Embryonic facial prominence (tissue), 1 donor: ENCODE results near the gene LRRC72.
"Not testable (repeated sequence)": the region's sequence is repeated elsewhere in the genome, so short reads cannot be mapped to it uniquely, and the experiment has no call there.

ENCODE experiments used
- DNase-seq: peaks from one replicate; pipeline ENCODE4 v3.0.0-alpha.2; 2016; ENCODE audit errors: extremely low spot score

The LRRC72 gene

DNA sequence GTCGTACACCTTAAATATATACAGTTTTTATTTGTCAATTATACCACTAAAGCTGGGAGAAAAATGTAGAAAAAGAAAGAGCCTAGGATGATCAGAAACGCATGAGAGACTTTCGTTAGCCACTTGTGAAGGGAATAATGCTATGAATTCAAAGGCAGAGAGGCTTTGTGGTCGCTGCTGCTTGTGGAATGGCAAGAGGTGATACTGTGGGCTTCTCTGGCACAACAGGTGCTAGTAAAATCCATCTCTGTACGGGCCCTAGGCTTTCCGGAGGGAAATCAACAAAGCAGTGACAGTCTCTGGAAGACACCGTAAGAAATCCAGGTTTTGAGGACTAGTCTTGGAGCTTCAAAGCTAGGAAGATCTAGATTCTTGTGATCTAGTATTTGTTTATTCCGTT lies 52.6 kb downstream of the LRRC72 start:
- DNase-seq: no peak

- no peak for DNase-seq
These were observed 54.7 kb downstream of the LRRC72 start for GRCh38 chr7:16581286-16581685.

DNA sequence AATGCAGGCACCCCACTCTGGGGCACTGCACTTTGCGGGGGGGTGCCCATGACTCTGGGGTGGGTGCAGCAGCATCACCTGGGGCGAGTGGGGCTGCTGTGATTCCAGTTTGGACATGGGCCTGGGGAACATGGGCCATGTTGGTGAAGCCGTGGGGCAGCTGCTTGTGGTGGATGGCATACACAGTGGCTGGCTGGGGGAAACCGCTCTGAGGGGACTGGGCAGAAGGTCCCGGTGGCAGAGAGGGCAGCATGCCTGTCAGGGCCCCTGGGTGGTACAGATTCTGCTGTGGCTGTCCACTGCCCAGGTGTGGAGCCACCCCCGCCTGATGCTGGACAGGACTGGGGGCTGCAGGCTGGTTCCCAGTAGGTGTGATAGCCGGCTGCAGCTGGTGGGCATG lies 57.2 kb downstream of the LRRC72 start:
- DNase-seq: no peak

DNA sequence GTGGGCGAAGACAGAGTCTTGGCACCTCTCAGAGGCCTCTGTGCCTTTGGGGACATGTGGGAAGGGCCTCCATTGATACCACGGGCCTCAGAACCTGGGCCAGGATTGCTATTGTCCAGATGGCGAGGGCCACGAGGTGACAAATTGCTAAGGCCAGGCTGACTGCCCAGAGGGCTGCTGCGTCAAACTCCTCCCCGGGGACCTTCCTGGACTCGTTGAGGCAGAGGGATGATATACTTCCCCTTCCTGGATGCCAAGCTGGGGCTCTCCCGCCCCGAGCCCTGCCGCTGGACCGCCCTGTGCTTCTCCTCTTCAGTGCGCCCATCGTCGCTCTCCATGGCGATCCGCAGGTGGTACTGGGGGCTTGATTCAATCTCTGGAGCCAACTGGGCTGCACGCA lies 58.9 kb downstream of the LRRC72 start:
- no peak for DNase-seq

DNA sequence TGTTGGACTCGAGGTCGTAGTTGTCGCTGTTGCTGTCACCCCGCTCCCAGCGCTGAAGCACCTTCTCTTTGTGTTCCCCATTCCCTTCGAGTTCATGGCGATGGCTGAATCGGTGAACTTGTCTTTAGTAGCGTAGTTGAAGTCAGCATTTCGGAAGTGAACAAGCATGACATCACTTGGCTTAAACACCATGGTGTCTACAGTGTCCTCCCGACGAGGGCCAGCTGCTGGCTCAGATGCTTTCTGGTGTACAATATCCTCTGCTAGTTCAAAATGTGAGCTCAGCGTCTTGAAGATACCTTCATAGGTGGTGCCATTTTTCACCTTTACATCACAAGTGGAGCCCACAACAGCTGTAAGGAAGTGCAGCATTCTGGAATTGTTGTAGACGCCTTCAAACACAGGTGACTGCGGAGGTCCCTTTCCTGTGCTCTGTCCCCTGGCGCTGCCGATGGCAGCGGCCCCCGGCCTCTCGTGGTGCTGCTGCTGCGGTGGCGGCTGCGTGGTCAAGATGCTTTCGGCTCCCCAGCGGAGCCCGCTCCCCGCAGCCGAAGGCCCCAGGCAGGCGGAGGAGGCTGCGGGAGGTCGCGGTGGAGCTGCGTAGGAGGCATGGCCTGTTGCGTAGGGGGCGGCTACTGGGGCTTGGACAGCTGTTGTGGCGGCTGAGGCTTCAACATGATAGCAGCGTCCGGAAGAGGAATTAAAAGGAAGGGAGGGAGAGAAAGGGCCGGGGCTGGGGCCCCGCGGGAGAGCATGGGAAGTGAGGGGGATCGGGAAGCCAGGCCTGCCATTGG lies 59.7 kb downstream of the LRRC72 start:
- no peak for DNase-seq

DNA sequence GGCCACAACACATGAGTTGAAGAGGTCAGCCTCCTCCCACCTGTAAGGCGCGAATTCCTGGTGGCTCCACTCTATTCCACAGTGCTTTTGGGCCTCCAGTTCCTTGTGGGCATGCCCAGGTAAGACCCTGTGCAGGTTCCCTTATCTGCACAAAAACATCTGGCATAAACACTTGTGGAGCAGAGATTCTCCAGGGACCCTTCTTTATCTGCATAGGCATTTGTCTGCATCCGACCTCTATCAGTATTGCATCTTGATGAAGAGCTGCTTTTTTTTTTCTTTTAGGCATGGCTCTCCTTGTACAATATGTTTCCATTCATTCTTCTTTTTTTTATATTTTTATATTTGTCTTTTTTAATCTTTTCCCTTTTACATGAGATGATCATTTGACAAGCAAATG lies 60.5 kb downstream of the LRRC72 start:
- DNase-seq: no peak

DNA sequence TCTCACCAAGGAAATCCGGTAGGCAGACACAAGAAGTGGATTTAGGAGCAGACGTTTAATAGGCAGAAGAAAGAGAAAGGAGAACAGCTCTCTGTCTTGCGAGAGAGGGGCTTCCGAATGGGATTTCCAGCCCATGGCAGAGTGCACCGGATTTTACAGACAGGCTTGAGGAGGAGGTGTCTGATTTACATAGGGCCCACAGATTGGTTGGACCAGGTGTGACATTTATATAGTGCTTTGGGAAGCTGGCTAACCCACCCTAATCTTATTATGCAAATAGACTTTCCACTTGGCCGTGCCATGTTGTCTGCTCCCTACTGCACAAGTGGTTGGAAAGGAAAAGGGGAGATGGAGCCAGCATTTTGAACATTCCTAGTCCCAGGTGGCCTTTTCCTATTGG lies 61.2 kb downstream of the LRRC72 start:
- no peak for DNase-seq

GRCh38 chr7:16589881-16590280 lies 63.3 kb downstream of the LRRC72 start:
- no peak for DNase-seq

GRCh38 chr7:16590424-16590823 lies 63.8 kb downstream of the LRRC72 start:
- DNase-seq: no peak

- no peak for DNase-seq
These were observed 65.8 kb downstream of the LRRC72 start for GRCh38 chr7:16592395-16592794.

GRCh38 chr7:16594061-16594460 lies 67.4 kb downstream of the LRRC72 start:
- no peak for DNase-seq

- DNase-seq: no peak
These were observed 68.1 kb downstream of the LRRC72 start for GRCh38 chr7:16594676-16595075.

GRCh38 chr7:16595596-16595995 lies 69.0 kb downstream of the LRRC72 start:
- DNase-seq: not testable (repeated sequence)

- DNase-seq: no peak
These were observed 71.4 kb downstream of the LRRC72 start for GRCh38 chr7:16598015-16598414.

DNA sequence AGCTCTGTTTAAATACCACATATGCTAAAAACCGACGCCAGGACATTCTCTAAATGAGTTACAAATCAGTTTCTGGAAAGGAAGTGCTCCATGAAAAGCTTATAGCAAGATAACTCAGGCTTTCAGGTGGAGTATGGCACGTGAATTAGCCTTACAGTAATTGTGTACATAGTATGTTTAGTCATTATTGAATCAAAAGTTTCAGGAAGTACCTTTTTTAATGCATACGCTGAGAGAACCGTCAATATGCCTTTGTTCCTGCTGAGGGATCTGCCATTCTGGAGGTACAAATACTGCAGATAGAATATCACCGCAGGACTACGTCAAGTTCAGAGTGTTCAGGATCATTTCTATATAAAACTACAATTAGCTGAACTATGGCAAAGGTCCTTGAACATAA lies 73.2 kb downstream of the LRRC72 start:
- DNase-seq: no peak

DNA sequence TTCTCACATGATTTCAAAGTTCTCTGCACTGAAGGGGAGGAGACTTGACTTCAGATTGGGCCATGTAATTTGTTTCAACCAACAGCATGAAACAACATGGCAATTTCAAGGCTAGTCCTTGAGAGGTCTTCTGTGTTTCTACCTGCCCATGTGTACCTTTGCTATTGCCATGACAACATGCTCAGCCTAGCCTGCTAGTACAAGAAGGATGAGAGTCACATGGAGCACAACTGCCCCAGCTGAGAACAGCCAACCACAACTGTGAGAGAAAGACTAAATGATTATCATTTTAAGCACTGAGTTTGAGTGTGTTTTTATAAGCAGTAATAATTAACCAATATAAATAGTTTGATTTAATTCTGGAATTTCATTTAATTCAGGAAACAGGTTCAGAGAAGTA lies 77.0 kb downstream of the LRRC72 start:
- DNase-seq: no peak

- no peak for DNase-seq
These were observed 77.4 kb downstream of the LRRC72 start for GRCh38 chr7:16604054-16604453.

DNA sequence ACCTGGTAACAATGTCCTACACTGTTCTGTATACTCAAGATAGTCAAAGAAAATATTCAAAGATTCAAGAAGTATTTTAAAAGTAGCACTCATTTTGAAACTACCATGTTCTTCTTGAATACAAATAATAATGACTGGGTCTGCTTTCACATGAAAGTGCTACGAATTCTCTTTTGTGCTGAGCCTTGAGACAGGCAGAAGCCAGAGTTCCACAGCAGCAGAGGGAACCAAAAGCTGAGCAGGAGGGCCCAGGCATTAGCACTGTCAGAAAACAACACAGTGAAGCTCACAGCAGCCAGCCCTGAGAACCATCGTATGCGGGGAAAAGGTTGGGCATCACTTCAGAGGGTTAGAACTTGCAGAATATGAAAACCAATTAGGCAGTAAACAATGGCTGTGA lies 80.1 kb downstream of the LRRC72 start:
- no peak for DNase-seq

DNA sequence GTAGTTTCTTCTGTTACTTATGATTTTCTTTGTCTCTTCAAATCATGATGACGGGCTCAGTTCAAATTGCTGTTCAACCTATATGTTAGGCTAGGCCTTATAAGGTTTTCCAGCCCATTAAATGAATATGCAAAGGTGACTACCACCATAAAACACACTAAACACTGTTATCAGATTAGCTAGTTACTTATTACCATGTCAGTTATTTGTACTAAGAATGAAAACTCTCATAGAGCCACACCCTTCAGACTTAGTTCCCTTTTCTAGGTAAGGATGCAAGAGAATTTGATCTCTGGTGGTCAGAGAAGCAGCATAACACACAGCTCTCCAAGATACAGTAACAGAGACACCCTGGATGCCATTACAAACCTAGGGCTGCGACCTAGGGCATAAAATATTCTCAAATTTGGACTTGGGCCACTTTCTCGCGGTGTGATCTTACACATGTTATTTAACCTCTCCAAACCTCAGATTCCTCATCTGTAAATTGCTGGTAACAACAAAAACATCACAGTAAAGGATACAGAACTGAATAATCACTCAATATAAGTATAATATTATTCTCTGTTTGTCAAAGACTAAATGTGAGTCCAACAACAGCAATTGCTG lies 83.3 kb downstream of the LRRC72 start:
- DNase-seq: no peak

DNA sequence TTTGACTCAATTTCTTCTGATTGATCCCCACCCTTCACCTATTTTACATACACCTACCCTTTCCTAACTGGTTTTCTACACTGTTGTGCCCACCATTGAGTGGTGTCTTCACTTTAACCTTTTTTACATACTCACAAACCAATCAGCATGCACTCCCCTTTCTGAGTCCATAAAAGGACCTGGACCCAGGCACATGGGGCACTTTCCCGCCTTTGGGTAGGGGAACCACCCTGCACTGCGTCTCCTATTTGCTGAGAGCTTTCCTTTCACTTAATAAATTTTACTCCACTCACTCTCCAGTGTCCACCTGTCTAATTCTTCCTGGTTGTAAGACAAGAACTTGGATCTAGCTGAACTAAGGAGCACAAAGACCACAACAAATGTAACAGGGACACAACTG lies 85.1 kb downstream of the LRRC72 start:
- no peak for DNase-seq

DNA sequence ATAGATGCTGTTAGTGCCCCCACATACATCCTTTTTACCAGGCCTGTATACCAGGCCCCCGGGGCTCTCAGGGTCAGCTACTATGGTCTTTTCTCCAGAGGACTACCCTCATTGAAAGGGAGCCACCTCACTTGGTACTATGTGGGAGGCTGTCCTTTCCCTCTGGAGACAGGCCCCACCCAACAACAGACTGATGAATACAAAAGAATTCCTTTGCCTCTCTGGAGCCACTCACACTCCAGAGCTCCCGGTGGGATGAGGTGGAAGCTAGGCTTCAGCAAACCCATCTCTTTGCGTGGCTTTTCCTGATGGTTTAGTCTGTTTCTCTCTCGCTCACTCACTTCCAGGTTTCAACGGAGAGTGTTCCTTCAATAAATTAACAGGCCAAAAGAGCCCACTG lies 88.6 kb downstream of the LRRC72 start:
- no peak for DNase-seq

- no peak for DNase-seq
These were observed 89.5 kb downstream of the LRRC72 start for GRCh38 chr7:16616122-16616521.

DNA sequence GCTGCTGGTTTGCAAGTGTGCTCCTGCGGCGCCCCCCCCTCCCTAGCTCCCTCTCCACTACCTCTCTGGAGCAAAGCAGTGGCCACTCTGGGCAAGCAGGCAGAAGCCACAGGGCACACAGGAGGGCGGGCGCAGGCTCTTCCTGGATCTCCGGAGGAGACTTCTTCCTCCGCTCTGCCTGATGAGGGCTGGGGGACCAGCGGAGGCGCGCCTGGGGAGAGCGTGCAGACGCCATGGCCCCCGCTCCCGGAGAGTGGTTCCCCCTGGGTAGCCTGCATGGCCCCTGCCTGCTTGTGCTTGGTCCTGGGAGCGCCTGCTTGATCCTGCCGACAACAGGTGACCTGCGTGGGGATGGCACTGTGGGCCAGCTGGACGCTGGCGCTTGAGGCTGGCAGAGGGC lies 89.9 kb downstream of the LRRC72 start:
- DNase-seq: no peak

DNA sequence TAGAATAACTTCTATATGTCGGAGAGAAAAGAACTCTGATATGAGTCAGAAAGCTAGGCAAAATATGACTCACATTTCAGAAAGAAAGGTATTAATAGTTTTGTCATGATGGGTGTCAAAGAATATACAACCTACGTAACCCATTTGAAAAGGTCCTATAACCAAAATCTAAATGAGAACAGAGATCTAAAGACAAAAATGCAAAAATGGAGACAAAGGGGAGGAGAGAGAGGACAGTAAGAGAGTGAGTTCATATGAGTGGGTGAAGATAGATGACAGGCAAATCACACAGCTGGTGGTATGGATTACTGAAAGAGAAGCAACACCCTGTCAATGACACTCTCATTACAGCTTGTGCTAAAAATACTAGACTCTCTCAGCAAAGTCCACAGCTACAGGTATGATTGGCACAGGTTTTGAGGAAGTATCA lies 93.4 kb downstream of the LRRC72 start:
- no peak for DNase-seq
